Measurements from ENCODE around the gene PDE3A.

DNA sequence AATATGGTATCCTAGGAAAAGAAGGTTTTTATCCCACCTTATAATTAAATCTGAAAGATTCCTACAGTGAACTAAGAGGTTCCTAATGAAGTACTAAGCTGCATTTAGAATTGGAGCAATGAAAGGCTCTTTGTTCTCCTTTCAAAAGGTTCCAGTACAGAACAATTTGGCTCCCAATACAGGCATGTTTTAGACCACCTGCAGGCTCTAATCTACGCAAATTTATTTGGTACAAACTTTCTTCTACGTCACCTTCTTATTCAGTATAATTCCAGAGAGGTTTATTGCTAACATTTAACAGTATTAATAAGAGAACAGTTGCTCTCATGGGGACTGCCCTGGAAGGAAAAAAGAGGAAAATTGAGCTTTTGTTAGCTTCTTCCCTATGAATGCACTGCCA is 289.2 kb downstream of the PDE3A start:
- TF ChIP-seq, protein P1, sequence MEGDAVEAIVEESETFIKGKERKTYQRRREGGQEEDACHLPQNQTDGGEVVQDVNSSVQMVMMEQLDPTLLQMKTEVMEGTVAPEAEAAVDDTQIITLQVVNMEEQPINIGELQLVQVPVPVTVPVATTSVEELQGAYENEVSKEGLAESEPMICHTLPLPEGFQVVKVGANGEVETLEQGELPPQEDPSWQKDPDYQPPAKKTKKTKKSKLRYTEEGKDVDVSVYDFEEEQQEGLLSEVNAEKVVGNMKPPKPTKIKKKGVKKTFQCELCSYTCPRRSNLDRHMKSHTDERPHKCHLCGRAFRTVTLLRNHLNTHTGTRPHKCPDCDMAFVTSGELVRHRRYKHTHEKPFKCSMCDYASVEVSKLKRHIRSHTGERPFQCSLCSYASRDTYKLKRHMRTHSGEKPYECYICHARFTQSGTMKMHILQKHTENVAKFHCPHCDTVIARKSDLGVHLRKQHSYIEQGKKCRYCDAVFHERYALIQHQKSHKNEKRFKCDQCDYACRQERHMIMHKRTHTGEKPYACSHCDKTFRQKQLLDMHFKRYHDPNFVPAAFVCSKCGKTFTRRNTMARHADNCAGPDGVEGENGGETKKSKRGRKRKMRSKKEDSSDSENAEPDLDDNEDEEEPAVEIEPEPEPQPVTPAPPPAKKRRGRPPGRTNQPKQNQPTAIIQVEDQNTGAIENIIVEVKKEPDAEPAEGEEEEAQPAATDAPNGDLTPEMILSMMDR (conservative IDR thresholded peaks at IDR 0.05; ENCODE audit: low read depth, low read length), result no peak
- no peak for TF ChIP-seq EZH2 (IDR thresholded peaks at IDR 0.05; ENCODE audit: low read length, unreplicated experiment)
- TF ChIP-seq EZH2phosphoT487 (IDR thresholded peaks at IDR 0.05; ENCODE audit: borderline replicate concordance, low read length), result no peak

Measured in PC-3 (cell line).